Natural killer cell (primary cell): ENCODE results near the gene SLC17A8. TPM values are rescaled to one million over a fixed set of nuclear protein-coding genes. Genes with fewer than 3 reads are reported as not detected.

Source experiments
- ATAC-seq, 3 donors: fragments of 150-1000 bp in 2 of 3; fragments of 200-7000 bp in 1 of 3; cut with Tn5 transposase; 1 replicate in 1 of 3; 2 replicates in 2 of 3; pipeline ENCODE4 v1.10.0; 2021; ENCODE audit warnings: mild to moderate bottlenecking in 2 of 3, moderate library complexity in 2 of 3
- DNase-seq, 2 donors: peaks; one replicate each; pipeline versions ENCODE4 v3.0.0 to v3.0.0-alpha.2; 2013 to 2021; ENCODE audit warnings: mixed read lengths in 1 of 2
- H3K27ac ChIP-seq: one replicate; pipeline ENCODE4 v1.5.1; 2013; ENCODE audit warnings: mild to moderate bottlenecking, low read length
- H3K27me3 ChIP-seq: one replicate; pipeline ENCODE4 v1.6.1; 2013; ENCODE audit warnings: low read length; ENCODE audit not compliant: control insufficient read depth, insufficient read depth
- H3K36me3 ChIP-seq: one replicate; pipeline ENCODE4 v1.6.1; 2013; ENCODE audit warnings: low read length; ENCODE audit not compliant: control insufficient read depth, insufficient read depth
- H3K4me1 ChIP-seq: one replicate; pipeline ENCODE4 v1.6.1; 2013; ENCODE audit warnings: low read length; ENCODE audit not compliant: control insufficient read depth, insufficient read depth
- H3K4me3 ChIP-seq: one replicate; pipeline ENCODE4 v1.5.1; 2013; ENCODE audit warnings: low read length
- H3K9me3 ChIP-seq: one replicate; pipeline ENCODE4 v1.6.1; 2013; ENCODE audit warnings: low read length; ENCODE audit not compliant: control insufficient read depth, insufficient read depth
- H3K27ac Mint-ChIP-seq, 2 donors: one replicate each; pipeline ENCODE4 v1.8.0; 2022; ENCODE audit warnings: mild to moderate bottlenecking in 2 of 2, mixed read lengths in 2 of 2, moderate library complexity in 1 of 2
- H3K27me3 Mint-ChIP-seq, 2 donors: one replicate each; pipeline ENCODE4 v1.8.0; 2022; ENCODE audit warnings: low read depth in 2 of 2, mixed read lengths in 2 of 2
- H3K36me3 Mint-ChIP-seq: one replicate; pipeline ENCODE4 v1.8.0; 2022; ENCODE audit warnings: mixed read lengths
- H3K4me1 Mint-ChIP-seq, 2 donors: one replicate each; pipeline ENCODE4 v1.8.0; 2022; ENCODE audit warnings: mixed read lengths in 2 of 2
- H3K4me3 Mint-ChIP-seq: one replicate; pipeline ENCODE4 v1.8.0; 2022; ENCODE audit warnings: mild to moderate bottlenecking, moderate library complexity, mixed read lengths
- H3K9me3 Mint-ChIP-seq, 2 donors: one replicate each; pipeline ENCODE4 v1.8.0; 2022; ENCODE audit warnings: mixed read lengths in 2 of 2
- CTCF ChIP-seq: fragments of 200-600 bp; IDR thresholded peaks from one replicate; pipeline ENCODE4 v1.8.0; 2022; ENCODE audit warnings: antibody characterized with exemption
- WGBS: methylation state at CpG from one replicate; pipeline ENCODE4 v1.1.7; 2013; ENCODE audit warnings: missing lambda C conversion rate; ENCODE audit not compliant: insufficient coverage; 5-methylcytosine and 5-hydroxymethylcytosine counted together
- intact Hi-C: fragments of 100-400 bp; cut with micrococcal nuclease; formaldehyde crosslinking; loops from one replicate; pipeline ENCODE4 v1.14.2; 2022
- total RNA-seq, 4 donors: library from RNA; stranded (reverse); fragments of 120-200 nt in 1 of 4; gene quantifications; one replicate each; pipeline versions ENCODE4 v1.2.3 to v1.2.4, GENCODE V29; 2013 to 2022

The SLC17A8 gene
- total RNA-seq, 3 donors from 2014 or later (not counting 1 experiment from before 2014, with no cell fraction given): not detected

GRCh38 chr12:100375038-100375735, 18.3 kb downstream of the SLC17A8 start:
- intact Hi-C loops: no loop called here
- TF ChIP-seq CTCF: no peak
- DNase-seq (no peak), ATAC-seq (no peak)
- Histone ChIP-seq H3K36me3 (no peaks in the 10 kb centered on the region), H3K4me3 (no peak overlapping the region), H3K4me1 (no peaks in the 10 kb centered on the region), H3K27ac (no peak overlapping the region), H3K9me3 (no peaks in the 10 kb centered on the region), H3K27me3 (no peaks in the 10 kb centered on the region)
- H3K36me3 Mint-ChIP-seq: no peaks in the 10 kb centered on the region
- H3K27ac Mint-ChIP-seq: no peak overlapping the region
- 78% methylated on average over 11 of the region's 12 CpGs for WGBS
- no peak overlapping the region for H3K4me3 Mint-ChIP-seq
- H3K9me3 Mint-ChIP-seq: no peaks in the 10 kb centered on the region
- H3K4me1 Mint-ChIP-seq: no peaks in the 10 kb centered on the region
- H3K27me3 Mint-ChIP-seq: peaks cover 0 to 4% of the 10 kb centered on the region in 2 donors

GRCh38 chr12:100376161-100376560, 19.3 kb downstream of the SLC17A8 start:
- H3K36me3 ChIP-seq: no peaks in the 10 kb centered on the region
- intact Hi-C loops: no loop called here
- TF ChIP-seq CTCF: no peak
- Mint-ChIP-seq H3K27me3 (peaks cover 0 to 4% of the 10 kb centered on the region in 2 donors), H3K9me3 (no peaks in the 10 kb centered on the region), H3K4me3 (no peak overlapping the region), H3K27ac (no peak overlapping the region), H3K36me3 (no peaks in the 10 kb centered on the region), H3K4me1 (no peaks in the 10 kb centered on the region)
- no peak overlapping the region for H3K4me3 ChIP-seq
- 93% methylated on average over 1 of the region's 1 CpG for WGBS
- H3K27me3 ChIP-seq: no peaks in the 10 kb centered on the region
- ATAC-seq (no peak), DNase-seq (no peak)
- H3K9me3 ChIP-seq: no peaks in the 10 kb centered on the region
- no peaks in the 10 kb centered on the region for H3K4me1 ChIP-seq
- H3K27ac ChIP-seq: no peak overlapping the region

- no peak for TF ChIP-seq CTCF
- no peak overlapping the region for H3K4me3 Mint-ChIP-seq
- H3K27me3 ChIP-seq: no peaks in the 10 kb centered on the region
Observed at GRCh38 chr12:100381379-100381778, 24.5 kb downstream of the SLC17A8 start.

GRCh38 chr12:100382338-100382737, 25.5 kb downstream of the SLC17A8 start:
- TF ChIP-seq CTCF: no peak
- Histone ChIP-seq H3K36me3 (no peaks in the 10 kb centered on the region), H3K27ac (no peak overlapping the region), H3K9me3 (no peaks in the 10 kb centered on the region), H3K27me3 (no peaks in the 10 kb centered on the region), H3K4me3 (no peak overlapping the region), H3K4me1 (no peaks in the 10 kb centered on the region)
- ATAC-seq (no peak), DNase-seq (no peak)
- no peaks in the 10 kb centered on the region for H3K9me3 Mint-ChIP-seq
- H3K27me3 Mint-ChIP-seq: peaks cover 0 to 4% of the 10 kb centered on the region in 2 donors
- H3K36me3 Mint-ChIP-seq: no peaks in the 10 kb centered on the region
- H3K4me3 Mint-ChIP-seq: no peak overlapping the region
- intact Hi-C loops: no loop called here
- no peak overlapping the region for H3K27ac Mint-ChIP-seq
- WGBS: 89% methylated on average over 6 of the region's 6 CpGs
- no peaks in the 10 kb centered on the region for H3K4me1 Mint-ChIP-seq

More at GRCh38 chr12:100381379-100381778, 24.5 kb downstream of the SLC17A8 start:
- Mint-ChIP-seq H3K27me3 (no peaks in the 10 kb centered on the region), H3K36me3 (no peaks in the 10 kb centered on the region), H3K27ac (no peak overlapping the region), H3K9me3 (no peaks in the 10 kb centered on the region), H3K4me1 (no peaks in the 10 kb centered on the region)
- H3K36me3 ChIP-seq: no peaks in the 10 kb centered on the region
- ATAC-seq (no peak), DNase-seq (no peak)
- intact Hi-C loops: no loop called here
- 63% methylated on average over 2 of the region's 2 CpGs for WGBS
- H3K27ac ChIP-seq: no peak overlapping the region
- H3K4me1 ChIP-seq: no peaks in the 10 kb centered on the region
- H3K9me3 ChIP-seq: no peaks in the 10 kb centered on the region
- H3K4me3 ChIP-seq: no peak overlapping the region
